Esophagus muscularis mucosa (tissue), 3 donors: ENCODE measurements around the gene EMILIN3.

Source experiments
- POLR2A ChIP-seq: fragments of 450-650 bp; IDR thresholded peaks from one replicate; pipeline ENCODE4 v1.6.1; 2017; ENCODE audit warnings: antibody characterized with exemption, moderate library complexity, mild to moderate bottlenecking, low read depth
- POLR2AphosphoS5 ChIP-seq, 2 donors: sonication (generic); formaldehyde crosslinking; IDR thresholded peaks; one replicate each; pipeline ENCODE4 v1.6.1; 2017; ENCODE audit warnings: antibody characterized with exemption in 2 of 2
- TF ChIP-seq, protein P1 (sequence below), 3 experiments: fragments of 200-600 bp in 2 of 3; fragments of 450-650 bp in 1 of 3; sonication (generic) in 2 of 3; IDR thresholded peaks; one replicate each; pipeline ENCODE4 v1.5.1; 2017 to 2019; ENCODE audit warnings: antibody characterized with exemption in 3 of 3, mild to moderate bottlenecking in 2 of 3, moderate library complexity in 1 of 3

DNA sequence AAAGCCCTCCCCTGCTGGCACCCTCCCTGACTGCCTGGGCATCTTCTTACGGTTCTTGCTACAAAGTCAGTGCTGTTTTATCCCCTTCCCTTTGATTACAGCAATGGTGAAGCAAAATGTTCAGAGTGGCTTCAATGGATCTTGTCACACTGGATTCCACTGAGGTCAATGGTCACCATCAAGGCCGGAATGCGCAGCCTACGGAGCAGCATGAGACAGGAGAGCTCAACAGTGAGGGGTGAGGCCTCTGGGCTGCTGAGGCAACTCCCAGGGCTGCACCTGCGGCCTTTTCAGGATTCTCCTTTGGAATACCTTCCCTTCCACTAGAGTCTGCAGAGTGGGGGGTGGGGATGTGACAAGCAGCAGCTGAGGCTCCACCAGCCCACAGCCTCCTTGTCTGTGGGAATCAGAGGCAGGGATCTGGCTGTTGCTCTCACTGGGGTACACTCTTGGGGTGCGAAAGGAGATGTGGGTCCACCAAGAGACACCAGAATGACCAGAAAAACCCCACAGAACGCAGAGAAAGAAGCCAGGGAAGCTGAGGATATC lies 40.4 kb upstream of the EMILIN3 start:
- TF ChIP-seq POLR2AphosphoS5 (IDR thresholded peaks at IDR 0.05) (no peak), POLR2A (no peak)
- TF ChIP-seq, protein P1, sequence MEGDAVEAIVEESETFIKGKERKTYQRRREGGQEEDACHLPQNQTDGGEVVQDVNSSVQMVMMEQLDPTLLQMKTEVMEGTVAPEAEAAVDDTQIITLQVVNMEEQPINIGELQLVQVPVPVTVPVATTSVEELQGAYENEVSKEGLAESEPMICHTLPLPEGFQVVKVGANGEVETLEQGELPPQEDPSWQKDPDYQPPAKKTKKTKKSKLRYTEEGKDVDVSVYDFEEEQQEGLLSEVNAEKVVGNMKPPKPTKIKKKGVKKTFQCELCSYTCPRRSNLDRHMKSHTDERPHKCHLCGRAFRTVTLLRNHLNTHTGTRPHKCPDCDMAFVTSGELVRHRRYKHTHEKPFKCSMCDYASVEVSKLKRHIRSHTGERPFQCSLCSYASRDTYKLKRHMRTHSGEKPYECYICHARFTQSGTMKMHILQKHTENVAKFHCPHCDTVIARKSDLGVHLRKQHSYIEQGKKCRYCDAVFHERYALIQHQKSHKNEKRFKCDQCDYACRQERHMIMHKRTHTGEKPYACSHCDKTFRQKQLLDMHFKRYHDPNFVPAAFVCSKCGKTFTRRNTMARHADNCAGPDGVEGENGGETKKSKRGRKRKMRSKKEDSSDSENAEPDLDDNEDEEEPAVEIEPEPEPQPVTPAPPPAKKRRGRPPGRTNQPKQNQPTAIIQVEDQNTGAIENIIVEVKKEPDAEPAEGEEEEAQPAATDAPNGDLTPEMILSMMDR (IDR thresholded peaks at IDR 0.05): no peak
